Activated naive CD8-positive, alpha-beta T cell treated with anti-CD3 and anti-CD28 coated beads, Interleukin-2, amount 50 U/mL, for 24 hours (primary cell): Measurements from ENCODE around the gene ICA1.
A peak's percentile ranks its signal among the peaks of the same experiment; 100 is the strongest.
"Not testable (repeated sequence)": the region's sequence is repeated elsewhere in the genome, so short reads cannot be mapped to it uniquely, and the experiment has no call there.

Experiments
- ATAC-seq: fragments of 150-1000 bp; cut with Tn5 transposase; one replicate; pipeline ENCODE4 v1.10.0; 2021
- DNase-seq: peaks from one replicate; pipeline ENCODE4 v3.0.0; 2021
- H3K27ac Mint-ChIP-seq: one replicate; pipeline ENCODE4 v1.8.0; 2021; ENCODE audit warnings: mild to moderate bottlenecking, mixed read lengths
- H3K27me3 Mint-ChIP-seq: one replicate; pipeline ENCODE4 v1.8.0; 2021; ENCODE audit warnings: mixed read lengths
- H3K36me3 Mint-ChIP-seq: one replicate; pipeline ENCODE4 v1.8.0; 2021; ENCODE audit warnings: low read depth, mixed read lengths
- H3K4me1 Mint-ChIP-seq: one replicate; pipeline ENCODE4 v1.8.0; 2021; ENCODE audit warnings: mixed read lengths
- H3K4me3 Mint-ChIP-seq: one replicate; pipeline ENCODE4 v1.8.0; 2021; ENCODE audit warnings: mild to moderate bottlenecking, moderate library complexity, mixed read lengths
- H3K9me3 Mint-ChIP-seq: one replicate; pipeline ENCODE4 v1.8.0; 2021; ENCODE audit warnings: mixed read lengths

The ICA1 gene

GRCh38 chr7:8115547-8116402, 146.2 kb downstream of the ICA1 start:
- DNase-seq (no peak), ATAC-seq (peak; percentile 93)
- H3K36me3 Mint-ChIP-seq = peaks cover 12% of the 10 kb centered on the region
- H3K4me1 Mint-ChIP-seq = peaks cover 53% of the 10 kb centered on the region
- H3K27ac Mint-ChIP-seq = peak overlapping the region; percentile 79
- H3K9me3 Mint-ChIP-seq = peaks cover 10% of the 10 kb centered on the region
- peaks cover 3% of the 10 kb centered on the region for H3K27me3 Mint-ChIP-seq
- peak overlapping the region; percentile 45 for H3K4me3 Mint-ChIP-seq

DNA sequence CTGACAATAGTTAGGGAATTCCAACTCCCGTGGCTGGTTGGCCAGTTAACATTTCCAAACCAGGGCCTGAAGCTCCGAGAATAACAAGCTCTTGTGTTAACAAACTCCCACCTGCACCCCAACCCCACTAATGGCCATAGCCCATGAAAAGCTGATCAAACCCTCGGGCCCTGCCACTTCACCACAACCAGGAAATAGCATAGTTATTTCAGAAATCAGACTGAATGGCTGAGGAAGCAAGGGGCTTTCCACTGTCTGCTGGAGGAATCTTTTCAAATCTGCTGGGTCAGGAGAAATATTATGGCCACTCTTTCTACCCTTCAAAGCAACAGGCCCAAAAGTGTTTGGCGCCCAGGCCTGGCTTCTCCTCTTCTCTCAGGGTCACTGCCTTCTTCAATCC, 147.8 kb downstream of the ICA1 start:
- no peak for DNase-seq
- Mint-ChIP-seq H3K4me1 (peaks cover 53% of the 10 kb centered on the region), H3K36me3 (peaks cover 12% of the 10 kb centered on the region), H3K27me3 (peaks cover 3% of the 10 kb centered on the region), H3K9me3 (peaks cover 10% of the 10 kb centered on the region), H3K4me3 (no peak overlapping the region), H3K27ac (peak overlapping the region; percentile 68)
- ATAC-seq = no peak

DNA sequence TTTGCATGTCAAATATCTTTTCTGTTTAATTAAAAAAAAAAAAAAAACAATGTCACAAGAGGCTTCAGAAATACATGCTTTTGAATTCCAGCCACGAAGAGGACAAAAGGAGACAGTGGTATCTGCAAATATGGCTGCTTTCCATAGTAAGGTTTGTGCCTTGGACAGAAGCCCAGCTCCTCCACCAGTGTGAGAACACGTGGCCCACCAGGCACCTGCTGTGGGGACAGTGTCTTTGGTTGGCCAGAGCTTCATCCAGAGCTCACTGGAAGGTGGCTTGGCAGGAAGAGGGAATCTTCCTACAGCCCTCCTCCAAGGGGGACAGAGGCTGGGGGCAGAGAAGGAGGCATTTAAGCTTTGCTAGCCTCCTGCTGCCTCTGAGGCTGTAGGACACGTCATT, 148.8 kb downstream of the ICA1 start:
- H3K9me3 Mint-ChIP-seq = peaks cover 10% of the 10 kb centered on the region
- no peak overlapping the region for H3K27ac Mint-ChIP-seq
- no peaks in the 10 kb centered on the region for H3K27me3 Mint-ChIP-seq
- DNase-seq (no peak), ATAC-seq (no peak)
- H3K4me1 Mint-ChIP-seq = peaks cover 49% of the 10 kb centered on the region
- H3K36me3 Mint-ChIP-seq = peaks cover 12% of the 10 kb centered on the region
- H3K4me3 Mint-ChIP-seq = no peak overlapping the region

DNA sequence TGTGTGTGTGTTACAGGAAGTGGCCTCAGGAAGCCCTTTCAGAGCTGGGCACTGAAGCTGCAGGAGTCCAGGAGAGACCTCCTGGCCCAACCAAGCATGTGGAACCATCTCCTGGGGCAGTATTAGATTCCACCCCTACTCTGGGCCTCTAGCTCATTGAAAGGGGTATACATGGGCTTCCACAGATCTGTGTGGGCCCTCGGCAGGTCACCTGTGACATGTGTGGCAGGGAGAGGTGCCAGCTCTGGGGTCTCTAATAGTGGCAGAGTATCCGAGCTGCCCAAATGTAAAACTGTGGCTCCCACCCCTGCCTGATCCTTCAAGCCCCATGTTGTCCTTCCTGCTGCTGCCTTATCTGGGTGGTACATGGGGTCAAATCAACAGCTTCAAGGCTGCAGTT, 149.3 kb downstream of the ICA1 start:
- no peak overlapping the region for H3K4me3 Mint-ChIP-seq
- H3K4me1 Mint-ChIP-seq = peaks cover 48% of the 10 kb centered on the region
- no peak overlapping the region for H3K27ac Mint-ChIP-seq
- no peak for DNase-seq
- ATAC-seq = no peak
- peaks cover 12% of the 10 kb centered on the region for H3K36me3 Mint-ChIP-seq
- H3K9me3 Mint-ChIP-seq = peaks cover 10% of the 10 kb centered on the region
- H3K27me3 Mint-ChIP-seq = no peaks in the 10 kb centered on the region

- Mint-ChIP-seq H3K4me3 (no peak overlapping the region), H3K4me1 (peaks cover 40% of the 10 kb centered on the region)
- no peak for ATAC-seq
Measured at GRCh38 chr7:8111282-8111960, 150.5 kb downstream of the ICA1 start.

DNA sequence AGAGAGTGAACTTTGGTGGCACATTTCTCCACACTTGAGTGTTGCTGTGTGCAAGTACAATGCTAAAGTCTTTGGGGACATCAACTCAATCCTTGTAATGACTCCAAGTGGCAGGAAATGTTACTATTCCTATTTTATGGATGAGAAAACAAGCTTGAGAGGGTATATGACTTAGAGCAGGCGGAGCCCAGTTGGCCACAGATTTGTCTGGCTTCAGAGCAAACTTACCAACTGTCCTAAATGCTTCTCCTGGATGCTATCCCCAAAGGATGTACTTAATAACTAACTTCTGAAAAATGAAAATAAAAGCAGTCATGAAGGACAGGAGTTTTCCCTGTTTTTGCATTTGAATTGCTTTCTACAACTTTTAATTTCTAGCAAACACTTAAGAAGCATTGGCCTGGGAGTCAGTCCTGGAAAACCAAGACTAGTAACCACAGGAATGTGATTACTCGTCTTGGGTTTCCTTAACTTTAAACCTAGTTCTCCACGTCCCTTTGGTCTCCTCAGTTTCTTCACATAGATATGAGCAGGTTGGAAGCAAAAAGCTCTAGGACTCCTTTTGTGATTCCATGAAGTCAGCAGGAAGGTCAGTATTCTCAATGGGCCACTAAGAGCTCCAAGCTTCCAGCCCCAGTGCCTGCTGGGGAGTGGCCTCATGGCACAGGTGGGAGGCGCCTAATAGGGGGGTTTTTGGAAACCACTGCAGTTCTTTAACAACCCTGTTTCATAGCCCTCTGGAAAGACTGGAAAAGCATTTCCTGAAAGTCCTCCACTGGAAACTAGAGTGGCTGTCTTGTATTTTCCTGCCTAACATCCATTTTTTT, 152.6 kb downstream of the ICA1 start:
- Mint-ChIP-seq H3K9me3 (peaks cover 9% of the 10 kb centered on the region), H3K36me3 (peaks cover 5% of the 10 kb centered on the region), H3K4me1 (peaks cover 39% of the 10 kb centered on the region), H3K27me3 (no peaks in the 10 kb centered on the region), H3K27ac (no peak overlapping the region), H3K4me3 (no peak overlapping the region)
- no peak for ATAC-seq
- no peak for DNase-seq

More at GRCh38 chr7:8111282-8111960, 150.5 kb downstream of the ICA1 start:
- Mint-ChIP-seq H3K36me3 (peaks cover 12% of the 10 kb centered on the region), H3K27ac (no peak overlapping the region), H3K27me3 (no peaks in the 10 kb centered on the region), H3K9me3 (peaks cover 10% of the 10 kb centered on the region)
- no peak for DNase-seq

GRCh38 chr7:8105449-8106095, 156.4 kb downstream of the ICA1 start:
- H3K36me3 Mint-ChIP-seq = peaks cover 5% of the 10 kb centered on the region
- DNase-seq = no peak
- no peaks in the 10 kb centered on the region for H3K27me3 Mint-ChIP-seq
- peak overlapping the region; percentile 65 for H3K27ac Mint-ChIP-seq
- H3K4me3 Mint-ChIP-seq = no peak overlapping the region
- H3K4me1 Mint-ChIP-seq = peaks cover 28% of the 10 kb centered on the region
- H3K9me3 Mint-ChIP-seq = peaks cover 23% of the 10 kb centered on the region
- peak; percentile 94 for ATAC-seq

- peaks cover 28% of the 10 kb centered on the region for H3K4me1 Mint-ChIP-seq
- no peaks in the 10 kb centered on the region for H3K27me3 Mint-ChIP-seq
- peaks cover 38% of the 10 kb centered on the region for H3K9me3 Mint-ChIP-seq
- DNase-seq = no peak
- H3K36me3 Mint-ChIP-seq = peaks cover 5% of the 10 kb centered on the region
- H3K4me3 Mint-ChIP-seq = no peak overlapping the region
- H3K27ac Mint-ChIP-seq = no peak overlapping the region
- no peak for ATAC-seq
Measured at GRCh38 chr7:8103282-8103681, 158.7 kb downstream of the ICA1 start.

DNA sequence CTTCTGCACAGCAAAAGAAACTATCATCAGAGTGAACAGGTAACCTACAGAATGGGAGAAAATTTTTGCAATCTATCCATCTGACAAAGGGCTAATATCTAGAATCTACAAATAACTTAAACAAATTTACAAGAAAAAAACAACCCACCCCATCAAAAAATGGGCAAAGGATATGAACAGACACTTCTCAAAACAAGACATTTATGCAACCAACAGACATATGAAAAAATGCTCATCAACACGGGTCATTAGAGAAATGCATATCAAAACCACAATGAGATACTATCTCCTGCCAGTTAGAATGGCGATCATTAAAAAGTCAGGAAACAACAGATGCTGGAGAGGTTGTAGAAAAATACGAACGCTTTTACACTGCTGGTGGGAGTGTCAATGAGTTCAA, 160.7 kb downstream of the ICA1 start:
- H3K27me3 Mint-ChIP-seq, ATAC-seq, DNase-seq, H3K36me3 Mint-ChIP-seq, H3K4me3 Mint-ChIP-seq, H3K27ac Mint-ChIP-seq: not testable (repeated sequence)
- Mint-ChIP-seq H3K9me3 (peaks cover 42% of the 10 kb centered on the region), H3K4me1 (peaks cover 22% of the 10 kb centered on the region)

DNA sequence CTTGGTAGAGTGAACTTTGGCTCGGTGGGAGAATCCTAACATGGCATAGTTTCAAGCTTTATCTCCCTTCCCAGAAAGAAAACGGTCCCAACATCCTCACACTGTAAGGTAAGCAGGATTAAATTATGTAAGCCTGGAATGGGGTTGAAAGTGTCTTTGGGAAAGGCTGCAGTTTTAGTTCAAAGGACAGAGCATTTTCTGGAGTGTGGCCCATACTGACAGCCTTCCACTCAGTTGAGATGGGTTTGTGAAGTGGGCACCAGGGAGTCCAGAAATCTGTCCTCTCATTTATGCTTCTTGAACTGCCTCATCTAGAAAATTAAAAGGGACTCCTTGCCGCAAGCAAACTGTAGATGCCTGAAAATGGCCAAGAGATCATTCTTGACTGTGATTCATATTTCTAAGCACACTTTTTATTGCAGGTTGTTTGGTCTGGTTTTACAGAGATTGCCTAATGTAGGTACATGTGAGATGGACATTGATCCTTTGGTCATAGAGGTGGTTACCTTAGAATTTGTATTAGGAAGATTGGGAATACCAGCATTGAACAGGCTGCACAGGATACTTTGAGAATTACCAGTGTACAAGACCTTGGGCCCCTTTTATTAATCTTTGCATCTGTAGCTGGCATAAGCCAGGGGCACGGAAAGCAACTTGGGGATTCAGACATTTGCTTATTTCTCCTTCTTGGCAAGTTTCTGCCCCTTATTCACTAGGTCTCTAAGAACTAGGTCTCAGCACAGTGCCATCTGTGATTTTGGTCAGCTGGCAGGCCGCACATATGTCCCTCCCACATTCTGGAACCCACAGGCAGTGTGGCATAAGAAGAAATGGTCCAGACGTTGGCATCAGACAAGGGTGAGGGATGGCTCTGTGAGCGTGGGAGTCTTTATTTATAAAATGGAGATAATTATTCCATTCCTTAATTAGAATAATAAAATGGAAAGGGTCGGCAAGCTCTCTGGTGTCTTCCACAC, 167.5 kb downstream of the ICA1 start:
- Mint-ChIP-seq H3K9me3 (peaks cover 15% of the 10 kb centered on the region), H3K4me1 (no peaks in the 10 kb centered on the region), H3K27ac (no peak overlapping the region), H3K36me3 (peaks cover 6% of the 10 kb centered on the region), H3K27me3 (no peaks in the 10 kb centered on the region), H3K4me3 (no peak overlapping the region)
- ATAC-seq = no peak
- no peak for DNase-seq

- no peaks in the 10 kb centered on the region for H3K27me3 Mint-ChIP-seq
- no peaks in the 10 kb centered on the region for H3K4me1 Mint-ChIP-seq
- DNase-seq = no peak
Measured at GRCh38 chr7:8092140-8092539, 169.8 kb downstream of the ICA1 start.

DNA sequence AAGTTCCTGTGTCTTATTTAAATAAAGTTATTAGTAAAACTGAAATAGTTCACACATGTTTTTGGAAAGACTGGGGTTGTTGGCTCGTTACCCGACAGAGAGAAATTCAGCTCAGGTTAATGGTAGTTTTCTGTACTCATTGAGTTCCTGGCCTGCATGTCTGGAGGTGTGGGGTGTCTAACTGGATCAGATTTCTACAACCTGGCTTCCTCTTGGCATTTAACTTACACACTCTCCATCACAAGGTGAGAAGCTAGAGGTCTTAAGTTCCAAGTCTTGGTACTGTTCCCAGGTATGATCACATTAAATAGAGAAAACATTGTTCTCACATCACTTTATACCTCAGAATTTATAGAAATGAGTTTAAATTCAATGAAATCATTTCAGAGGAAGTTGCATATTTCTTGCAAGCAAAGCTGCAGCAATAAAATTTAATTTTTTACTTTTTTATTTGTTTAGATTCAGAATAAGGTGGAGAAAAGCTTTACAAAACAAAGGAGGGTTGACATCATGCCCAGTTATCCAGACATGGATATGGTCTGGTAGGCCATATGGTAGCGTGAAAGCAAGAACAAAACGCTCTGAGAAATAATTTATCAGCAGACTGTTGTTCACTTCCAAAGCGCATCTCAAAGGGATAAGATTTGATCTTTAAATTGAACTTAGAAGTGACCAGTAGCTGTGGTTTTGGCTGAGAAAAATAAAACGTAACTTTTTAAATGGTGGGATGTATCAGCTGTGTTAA, 172.8 kb downstream of the ICA1 start:
- Mint-ChIP-seq H3K36me3 (peaks cover 8% of the 10 kb centered on the region), H3K9me3 (no peaks in the 10 kb centered on the region), H3K4me1 (no peaks in the 10 kb centered on the region), H3K4me3 (no peak overlapping the region), H3K27me3 (no peaks in the 10 kb centered on the region), H3K27ac (no peak overlapping the region)
- ATAC-seq (no peak), DNase-seq (no peak)

More at GRCh38 chr7:8092140-8092539, 169.8 kb downstream of the ICA1 start:
- no peak overlapping the region for H3K27ac Mint-ChIP-seq
- peaks cover under 1% of the 10 kb centered on the region for H3K9me3 Mint-ChIP-seq
- ATAC-seq = no peak
- H3K36me3 Mint-ChIP-seq = peaks cover 6% of the 10 kb centered on the region
- H3K4me3 Mint-ChIP-seq = no peak overlapping the region

- peaks cover 5% of the 10 kb centered on the region for H3K36me3 Mint-ChIP-seq
Measured at GRCh38 chr7:8086239-8086638, 175.7 kb downstream of the ICA1 start.

More at GRCh38 chr7:8086239-8086638, 175.7 kb downstream of the ICA1 start:
- no peak for ATAC-seq
- Mint-ChIP-seq H3K27ac (no peak overlapping the region), H3K27me3 (no peaks in the 10 kb centered on the region), H3K4me1 (no peaks in the 10 kb centered on the region), H3K4me3 (no peak overlapping the region), H3K9me3 (no peaks in the 10 kb centered on the region)
- DNase-seq = no peak
